GM15510 (cell line): Measurements from ENCODE around the gene MC2R.

ENCODE experiments used
- POLR2A ChIP-seq: IDR thresholded peaks from 3 replicates; pipeline ENCODE4 v1.6.1; 2011; ENCODE audit warnings: borderline replicate concordance; ENCODE audit not compliant: insufficient read length; ENCODE audit errors: extremely low read depth

The MC2R gene

GRCh38 chr18:13912601-13913000 is 2.7 kb downstream of the MC2R start:
- TF ChIP-seq POLR2A = no peak

GRCh38 chr18:13910986-13911385 is 4.3 kb downstream of the MC2R start:
- no peak for TF ChIP-seq POLR2A

DNA sequence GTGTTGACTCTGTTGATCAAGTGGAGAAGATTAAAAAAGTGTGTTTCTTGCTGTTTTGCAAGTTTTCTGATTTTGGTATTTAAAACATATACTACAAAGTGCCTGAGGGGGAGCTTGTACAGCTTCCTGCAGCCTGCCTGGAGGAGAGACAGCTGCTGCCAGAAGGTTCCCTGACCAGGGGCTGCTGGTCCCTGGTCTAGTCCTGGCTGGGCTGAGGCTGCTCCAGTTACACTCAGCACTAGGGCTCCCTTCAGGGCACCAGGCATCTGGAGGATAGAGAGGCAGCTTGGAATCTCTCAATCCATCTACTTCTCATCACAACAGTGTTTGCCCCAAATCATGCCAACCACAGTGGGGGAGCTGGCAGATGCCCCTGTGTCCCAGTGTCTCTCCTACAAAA is 4.8 kb downstream of the MC2R start:
- TF ChIP-seq POLR2A = no peak

DNA sequence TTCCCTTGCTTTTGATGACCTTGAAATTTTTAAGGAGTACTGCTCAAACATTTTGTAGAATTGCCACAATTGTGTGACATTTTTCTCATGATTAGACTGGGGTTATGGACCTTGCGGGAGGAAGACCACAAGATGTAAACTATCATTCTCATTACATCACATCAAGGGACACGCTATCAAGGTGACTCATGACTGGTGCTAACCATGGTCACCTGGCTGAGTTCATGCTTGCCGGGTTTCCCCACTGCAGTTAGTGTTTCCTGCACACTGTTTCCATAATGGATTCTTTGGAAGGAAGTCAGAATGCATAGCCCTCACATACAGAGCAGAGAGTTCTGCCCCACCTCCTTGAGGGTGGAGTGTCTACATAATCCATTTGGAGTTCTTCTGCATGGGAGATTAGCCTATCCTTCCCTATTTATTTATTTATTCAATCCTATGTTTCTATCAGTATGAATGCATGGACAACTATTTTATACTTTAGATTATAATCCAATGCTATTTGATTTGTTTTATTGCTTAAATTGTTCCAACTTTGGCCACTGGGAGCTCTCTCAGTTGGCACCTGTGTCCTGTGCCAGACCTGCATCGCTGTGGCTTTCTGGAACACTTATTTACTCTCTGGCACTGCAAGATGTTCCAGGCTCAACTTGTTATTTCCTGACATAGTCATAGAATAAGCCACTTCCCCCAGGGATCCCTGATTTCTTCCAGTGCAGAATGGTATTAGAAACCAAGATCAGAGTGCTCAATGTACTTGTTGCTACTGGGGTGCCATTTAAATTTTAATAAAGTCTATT is 6.0 kb downstream of the MC2R start:
- no peak for TF ChIP-seq POLR2A

- TF ChIP-seq POLR2A = no peak
These were observed 14.7 kb downstream of the MC2R start for GRCh38 chr18:13900633-13901032.

DNA sequence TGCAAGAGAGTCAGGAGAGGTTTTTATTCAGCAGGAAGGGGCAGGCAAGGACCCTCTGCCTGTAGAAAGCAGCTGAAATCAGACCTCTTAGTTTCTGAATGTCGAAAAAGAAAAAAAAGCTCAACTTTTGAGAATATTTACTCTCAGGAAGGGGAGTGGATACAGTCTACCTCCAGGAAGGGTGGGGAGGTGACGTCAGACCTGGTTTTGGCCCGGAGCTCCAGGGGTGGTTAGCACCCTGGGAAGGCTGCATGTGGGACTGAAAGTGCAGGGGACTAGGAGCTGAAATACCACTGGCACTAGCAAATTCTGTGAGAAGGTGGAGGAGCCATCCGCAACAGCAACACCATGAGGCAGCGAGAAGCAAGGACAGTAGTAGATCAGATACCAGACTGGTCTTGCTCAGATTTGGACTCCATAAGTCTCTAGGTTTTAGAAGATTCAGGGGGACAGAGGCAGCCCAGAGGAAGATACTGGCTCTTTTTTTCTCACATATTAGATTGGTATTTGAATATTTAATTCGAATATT is 19.8 kb downstream of the MC2R start:
- no peak for TF ChIP-seq POLR2A

- TF ChIP-seq POLR2A = no peak
These were observed 20.8 kb downstream of the MC2R start for GRCh38 chr18:13894531-13894930.

- no peak for TF ChIP-seq POLR2A
These were observed 21.9 kb downstream of the MC2R start for GRCh38 chr18:13893418-13893760.

- no peak for TF ChIP-seq POLR2A
These were observed 23.2 kb downstream of the MC2R start for GRCh38 chr18:13892098-13892497.

DNA sequence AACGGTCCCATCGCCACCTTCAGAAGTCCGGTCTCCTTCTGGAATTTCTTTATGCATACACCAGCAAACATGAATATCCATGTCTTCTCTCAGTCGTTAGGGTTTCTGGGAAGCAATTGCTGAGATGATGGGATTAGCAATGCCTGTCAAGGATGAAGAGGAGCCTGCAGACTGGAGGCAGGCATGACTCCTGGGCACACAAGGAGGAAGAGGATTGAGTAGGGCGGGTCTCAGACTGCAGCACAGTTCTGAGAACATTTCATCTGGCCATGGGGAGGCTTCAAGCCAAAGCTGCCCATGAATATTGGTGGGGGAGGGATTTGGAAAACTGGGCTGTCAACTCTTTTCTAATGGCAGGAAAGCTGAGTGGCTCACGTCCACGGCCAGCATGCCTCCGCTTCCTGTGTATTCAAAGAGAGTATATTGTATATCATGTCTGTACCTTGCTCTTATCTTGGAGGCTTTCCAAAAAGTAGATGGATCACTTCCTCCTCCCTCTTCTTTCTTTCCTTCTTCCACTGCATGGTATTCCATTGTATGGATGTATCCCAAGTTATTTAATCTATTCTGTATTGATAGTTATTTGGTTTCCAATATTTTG is 24.5 kb downstream of the MC2R start:
- TF ChIP-seq POLR2A = no peak

DNA sequence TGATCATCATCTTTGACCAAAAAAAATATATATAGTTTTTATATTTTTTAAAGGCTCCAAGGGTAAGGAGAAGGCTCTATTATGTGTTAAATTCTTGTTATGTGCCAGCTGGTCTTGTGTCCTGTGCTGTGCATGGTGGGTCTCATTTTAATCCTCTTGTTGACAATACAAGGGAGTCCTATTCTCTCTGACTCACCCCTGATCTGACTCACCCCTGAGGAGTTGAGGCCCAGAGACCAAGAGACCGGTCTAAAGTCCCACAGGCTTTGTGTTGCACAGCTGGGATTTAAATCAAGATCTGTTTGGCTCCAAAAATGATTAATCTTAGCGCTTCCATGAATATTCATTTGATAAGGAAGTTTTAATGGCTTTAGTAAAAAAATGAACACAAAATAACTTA is 25.7 kb downstream of the MC2R start:
- no peak for TF ChIP-seq POLR2A

DNA sequence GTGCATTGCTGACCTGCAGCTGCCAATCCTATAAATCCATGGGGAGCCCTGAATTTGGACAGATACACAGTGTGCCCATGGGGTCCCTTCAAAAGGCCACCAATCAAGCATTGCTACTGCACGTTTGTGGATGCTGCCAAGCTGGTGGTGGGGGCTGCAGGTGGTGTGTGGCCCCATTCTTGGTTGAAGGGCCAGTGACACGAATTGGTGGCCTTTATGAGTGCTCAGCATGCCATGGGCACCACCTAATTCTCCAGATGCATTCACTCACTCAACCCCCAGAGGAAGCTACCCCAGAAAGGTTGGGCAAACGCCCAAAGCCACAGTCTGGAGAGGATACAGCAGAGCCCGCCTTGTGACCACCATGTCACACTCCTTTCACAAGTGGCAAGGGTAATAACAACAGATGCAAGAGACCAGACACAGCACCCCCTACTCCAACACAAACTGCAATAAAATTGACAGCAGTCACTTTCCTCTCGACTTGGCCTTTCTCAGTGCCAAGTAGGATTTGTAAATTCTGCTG is 27.1 kb downstream of the MC2R start:
- no peak for TF ChIP-seq POLR2A

DNA sequence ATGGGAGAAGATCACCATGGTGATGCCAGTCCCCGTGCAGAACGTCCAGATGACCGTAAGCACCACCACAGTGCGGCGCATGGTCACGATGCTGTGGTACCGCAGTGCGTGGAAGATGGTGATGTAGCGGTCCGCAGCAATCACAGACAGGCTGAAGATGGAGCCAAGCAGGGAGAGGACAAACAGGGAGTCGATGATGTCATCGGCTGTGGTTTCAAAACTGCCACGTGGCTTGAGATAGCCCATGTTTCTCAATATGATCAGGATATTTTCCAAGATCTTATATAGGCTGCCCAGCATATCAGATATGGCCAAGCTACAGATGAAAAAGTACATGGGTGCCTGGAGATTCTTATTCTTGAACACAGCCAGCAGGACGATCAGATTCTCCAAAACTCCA is 30.3 kb downstream of the MC2R start:
- TF ChIP-seq POLR2A = no peak

GRCh38 chr18:13879937-13880336 is 35.4 kb downstream of the MC2R start:
- no peak for TF ChIP-seq POLR2A

DNA sequence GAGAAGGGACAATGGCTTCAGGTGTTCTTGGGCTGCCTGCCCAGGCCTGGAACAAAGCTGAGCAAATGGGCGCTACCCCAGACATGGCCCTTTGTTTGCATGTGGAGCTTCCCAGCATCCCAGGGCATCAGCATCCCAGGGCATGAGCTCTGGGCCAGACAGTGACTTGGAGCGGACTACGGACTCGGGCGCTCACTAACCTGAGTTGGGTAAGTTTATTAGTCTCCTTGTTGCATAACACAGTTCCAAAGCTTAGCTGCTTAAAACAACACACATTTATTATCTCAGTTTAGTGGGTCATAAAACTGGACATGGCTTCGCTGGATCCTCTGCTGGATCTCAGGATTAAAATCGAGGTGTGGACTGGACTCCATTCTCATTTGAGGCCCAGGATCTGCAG is 35.8 kb downstream of the MC2R start:
- TF ChIP-seq POLR2A = no peak

DNA sequence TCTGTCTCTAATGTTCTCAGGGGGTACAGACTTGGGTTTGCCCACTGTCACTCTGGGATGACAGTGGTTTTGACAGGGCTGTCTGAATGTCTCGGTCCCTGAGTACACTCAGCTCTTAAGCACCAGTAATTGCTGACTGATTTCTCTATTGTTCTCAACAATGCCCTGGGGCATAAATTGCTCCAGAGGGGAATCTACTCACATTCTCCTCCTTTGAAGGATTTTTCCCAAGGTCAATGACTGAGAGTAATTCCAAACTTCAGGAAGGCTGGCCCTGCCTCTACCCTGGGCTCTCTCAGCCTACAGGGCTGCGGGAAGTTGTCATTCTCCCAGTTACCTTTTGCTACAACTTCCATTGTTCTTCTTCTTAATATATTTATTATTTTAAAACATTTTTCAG is 36.5 kb downstream of the MC2R start:
- TF ChIP-seq POLR2A = no peak
